ENCODE results near the gene SRC.

GRCh38 chr20:37314617-37315016 lies 31.3 kb upstream of the SRC start:
- no peak for TF ChIP-seq CTCF (IDR thresholded peaks at IDR 0.05; ENCODE audit: extremely low read depth in 1 of 2, insufficient read depth in 1 of 2, low read depth in 1 of 2, low read length in 2 of 2)
- TF ChIP-seq POLR2AphosphoS5 (IDR thresholded peaks at IDR 0.05; ENCODE audit: insufficient read depth, low read depth, low read length), result no peak
- TF ChIP-seq EZH2 (IDR thresholded peaks at IDR 0.05; ENCODE audit: borderline replicate concordance, low read depth, low read length, severe bottlenecking), result no peak

All from endothelial cell of umbilical vein (primary cell).